Trophoblast cell (in vitro differentiated cells and primary cell): ENCODE measurements around the gene RGS3.
A peak's percentile ranks its signal among the peaks of the same experiment; 100 is the strongest.

Experiments used
- DNase-seq, 2 donors: peaks; one replicate each; pipeline ENCODE4 v3.0.0-alpha.2; 2016
- H2AFZ ChIP-seq: 2 replicates; pipeline ENCODE4 v1.6.1; 2013; ENCODE audit warnings: low read length, moderate library complexity, mild to moderate bottlenecking; ENCODE audit not compliant: insufficient read depth, poor library complexity
- H2AK5ac ChIP-seq: 2 replicates; pipeline ENCODE4 v1.6.1; 2013; ENCODE audit warnings: mild to moderate bottlenecking, low read length
- H2BK120ac ChIP-seq: 2 replicates; pipeline ENCODE4 v1.6.1; 2013; ENCODE audit warnings: low read length, mild to moderate bottlenecking, moderate library complexity; ENCODE audit not compliant: insufficient read depth, poor library complexity
- H2BK12ac ChIP-seq: 2 replicates; pipeline ENCODE4 v1.6.1; 2013; ENCODE audit warnings: mild to moderate bottlenecking, low read length, moderate library complexity
- H2BK5ac ChIP-seq: 2 replicates; pipeline ENCODE4 v1.6.1; 2013; ENCODE audit warnings: low read length, low read depth, moderate library complexity, mild to moderate bottlenecking; ENCODE audit not compliant: poor library complexity
- H3K14ac ChIP-seq: 2 replicates; pipeline ENCODE4 v1.6.1; 2013; ENCODE audit warnings: mild to moderate bottlenecking, low read length
- H3K18ac ChIP-seq: 2 replicates; pipeline ENCODE4 v1.6.1; 2013; ENCODE audit warnings: mild to moderate bottlenecking, low read length
- H3K23ac ChIP-seq: 2 replicates; pipeline ENCODE4 v1.6.1; 2013; ENCODE audit warnings: low read length
- H3K27ac ChIP-seq: 2 replicates; pipeline ENCODE4 v1.5.1; 2013; ENCODE audit warnings: low read depth, mild to moderate bottlenecking, inconsistent platforms, low read length, moderate library complexity
- H3K27me3 ChIP-seq: 2 replicates; pipeline ENCODE4 v1.6.1; 2013; ENCODE audit warnings: inconsistent platforms, mild to moderate bottlenecking, low read length, moderate library complexity; ENCODE audit not compliant: insufficient read depth
- H3K36me3 ChIP-seq, 2 experiments: 1 replicate in 1 of 2; 2 replicates in 1 of 2; pipeline ENCODE4 v1.6.1; 2013; ENCODE audit warnings: low read length in 2 of 2, mild to moderate bottlenecking in 2 of 2, moderate library complexity in 1 of 2; ENCODE audit not compliant: insufficient read depth in 2 of 2, control insufficient read depth in 1 of 2
- H3K4ac ChIP-seq: 2 replicates; pipeline ENCODE4 v1.6.1; 2013; ENCODE audit warnings: low read depth, mild to moderate bottlenecking, low read length, moderate library complexity
- H3K4me1 ChIP-seq, 2 experiments: 1 replicate in 1 of 2; 2 replicates in 1 of 2; pipeline ENCODE4 v1.6.1; 2013; ENCODE audit warnings: low read length in 2 of 2, mild to moderate bottlenecking in 2 of 2, moderate library complexity in 1 of 2; ENCODE audit not compliant: insufficient read depth in 2 of 2, control insufficient read depth in 1 of 2
- H3K4me2 ChIP-seq: 2 replicates; pipeline ENCODE4 v1.6.1; 2013; ENCODE audit warnings: inconsistent platforms, mild to moderate bottlenecking, low read length, moderate library complexity
- H3K4me3 ChIP-seq: 2 replicates; pipeline ENCODE4 v1.5.1; 2013; ENCODE audit warnings: mild to moderate bottlenecking, low read depth, low read length, inconsistent platforms
- H3K79me1 ChIP-seq: one replicate; pipeline ENCODE4 v1.6.1; 2013; ENCODE audit warnings: low read length
- H3K79me2 ChIP-seq: 2 replicates; pipeline ENCODE4 v1.6.1; 2013; ENCODE audit warnings: low read length, mild to moderate bottlenecking; ENCODE audit not compliant: control insufficient read depth, insufficient read depth, poor library complexity
- H3K9ac ChIP-seq: 2 replicates; pipeline ENCODE4 v1.6.1; 2013; ENCODE audit warnings: mild to moderate bottlenecking, low read length
- H3K9me3 ChIP-seq: 2 replicates; pipeline ENCODE4 v1.6.1; 2013; ENCODE audit warnings: low read depth, mild to moderate bottlenecking, control low read depth, inconsistent platforms, low read length; ENCODE audit not compliant: insufficient read depth
- H4K12ac ChIP-seq: 2 replicates; pipeline ENCODE4 v1.6.1; 2013; ENCODE audit warnings: low read depth, mild to moderate bottlenecking, low read length, moderate library complexity
- H4K8ac ChIP-seq: 2 replicates; pipeline ENCODE4 v1.6.1; 2013; ENCODE audit warnings: low read depth, mild to moderate bottlenecking, low read length, moderate library complexity
- H4K91ac ChIP-seq: one replicate; pipeline ENCODE4 v1.6.1; 2013; ENCODE audit warnings: low read depth, mild to moderate bottlenecking, low read length, moderate library complexity
- WGBS: extraction: QIAGEN DNeasy Blood & Tissue Kit; methylation state at CpG from one replicate; pipeline ENCODE4 v1.1.7; 2013; ENCODE audit warnings: missing lambda C conversion rate; ENCODE audit not compliant: insufficient read length, insufficient coverage; ENCODE audit errors: extremely low coverage; 5-methylcytosine and 5-hydroxymethylcytosine counted together

RGS3 gene

DNA sequence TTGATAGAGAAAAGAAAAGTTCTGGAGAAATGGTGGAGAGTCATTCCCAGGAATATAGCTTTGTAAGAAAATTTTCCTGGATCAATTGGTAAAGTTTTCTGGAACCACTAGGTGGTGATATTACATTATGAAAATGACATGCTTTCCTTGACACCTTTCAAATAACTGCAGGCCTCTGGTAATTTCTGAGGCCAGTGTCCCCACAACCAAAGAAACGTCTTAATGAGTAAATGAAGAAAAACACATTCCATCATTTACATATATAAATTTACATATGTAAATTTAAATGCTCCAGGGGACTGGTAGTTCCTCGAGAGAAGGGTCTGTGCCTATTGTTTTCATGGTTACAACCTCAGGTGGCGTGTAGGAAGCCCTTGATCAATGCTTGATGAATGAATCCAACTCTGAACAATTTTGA is 17.2 kb upstream of the RGS3 start:
- Histone ChIP-seq H3K4me1 (no peaks in the 10 kb centered on the region), H3K79me2 (no peaks in the 10 kb centered on the region), H3K27me3 (no peaks in the 10 kb centered on the region), H4K12ac (no peak overlapping the region), H3K79me1 (peaks cover 8% of the 10 kb centered on the region), H3K36me3 (no peaks in the 10 kb centered on the region), H2BK5ac (no peak overlapping the region), H3K4me2 (no peak overlapping the region), H4K8ac (peak overlapping the region; percentile 19), H3K23ac (no peak overlapping the region), H2AK5ac (peak overlapping the region; percentile 54), H3K4me3 (no peak overlapping the region), H3K14ac (no peak overlapping the region), H3K9ac (no peak overlapping the region), H2AFZ (no peak overlapping the region), H3K18ac (no peak overlapping the region), H4K91ac (peak overlapping the region; percentile 68), H3K9me3 (no peaks in the 10 kb centered on the region), H2BK120ac (peak overlapping the region; percentile 43), H3K27ac (no peak overlapping the region), H3K4ac (no peak overlapping the region), H2BK12ac (peak overlapping the region; percentile 95)
- WGBS, result no CpG with 5 or more reads among the region's 3 CpGs
- peak in 1 of 2 donors; percentile 74 for DNase-seq

DNA sequence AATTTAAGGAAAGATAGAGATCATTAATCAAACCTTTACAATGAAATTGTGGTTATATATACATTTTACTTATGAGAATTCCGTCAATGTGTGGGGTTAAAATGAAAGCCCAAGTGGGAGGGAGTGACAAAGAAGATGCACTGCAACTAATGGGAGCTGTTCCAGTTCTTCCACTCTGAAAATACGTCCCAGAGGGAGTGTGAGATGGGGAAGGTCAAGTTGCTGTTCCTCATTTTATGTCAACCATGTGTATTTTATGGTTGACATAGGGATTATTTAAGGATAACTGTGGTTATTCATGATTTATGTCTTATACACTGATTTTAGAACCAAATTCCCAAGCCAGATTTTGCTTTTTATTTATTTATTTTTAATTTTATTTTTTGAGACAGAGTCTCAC is 14.2 kb upstream of the RGS3 start:
- Histone ChIP-seq H4K91ac (no peak overlapping the region), H3K4ac (no peak overlapping the region), H3K4me1 (peaks cover 0 to 4% of the 10 kb centered on the region in 2 experiments), H2AK5ac (no peak overlapping the region), H3K27ac (no peak overlapping the region), H3K23ac (no peak overlapping the region), H2BK120ac (no peak overlapping the region), H3K9me3 (no peaks in the 10 kb centered on the region), H3K27me3 (no peaks in the 10 kb centered on the region), H2BK12ac (no peak overlapping the region), H3K79me1 (peaks cover 13% of the 10 kb centered on the region), H3K36me3 (no peaks in the 10 kb centered on the region), H3K4me3 (no peak overlapping the region), H2BK5ac (no peak overlapping the region), H4K12ac (no peak overlapping the region), H3K9ac (no peak overlapping the region), H3K4me2 (no peak overlapping the region), H4K8ac (no peak overlapping the region), H3K14ac (no peak overlapping the region), H2AFZ (no peak overlapping the region), H3K18ac (no peak overlapping the region), H3K79me2 (peaks cover 4% of the 10 kb centered on the region)
- WGBS, result no CpG with 5 or more reads among the region's 2 CpGs
- no peak for DNase-seq

DNA sequence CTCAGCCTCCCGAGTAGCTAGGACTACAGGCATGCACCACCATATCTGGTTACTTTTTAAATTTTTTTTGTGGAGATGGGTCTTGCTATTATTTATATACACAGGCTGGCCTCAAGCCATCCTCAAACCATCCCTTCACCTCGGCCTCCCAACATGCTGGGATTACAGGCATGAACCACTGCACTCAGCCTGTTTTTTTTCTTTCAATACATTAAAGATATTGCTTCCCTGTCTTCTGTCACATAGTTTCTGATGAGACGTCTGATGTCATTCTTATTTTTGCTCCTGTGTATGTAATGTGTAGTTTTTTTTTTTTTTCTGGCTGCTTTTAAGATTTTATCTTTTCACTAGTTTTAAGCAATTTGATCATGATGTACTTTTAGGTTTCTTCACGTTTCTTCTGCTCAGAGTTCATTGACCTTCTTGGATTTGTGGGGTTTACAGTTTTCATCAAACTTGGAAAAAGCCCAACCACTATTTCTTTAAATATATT is 11.4 kb upstream of the RGS3 start:
- WGBS, result no CpG with 5 or more reads among the region's 4 CpGs

DNA sequence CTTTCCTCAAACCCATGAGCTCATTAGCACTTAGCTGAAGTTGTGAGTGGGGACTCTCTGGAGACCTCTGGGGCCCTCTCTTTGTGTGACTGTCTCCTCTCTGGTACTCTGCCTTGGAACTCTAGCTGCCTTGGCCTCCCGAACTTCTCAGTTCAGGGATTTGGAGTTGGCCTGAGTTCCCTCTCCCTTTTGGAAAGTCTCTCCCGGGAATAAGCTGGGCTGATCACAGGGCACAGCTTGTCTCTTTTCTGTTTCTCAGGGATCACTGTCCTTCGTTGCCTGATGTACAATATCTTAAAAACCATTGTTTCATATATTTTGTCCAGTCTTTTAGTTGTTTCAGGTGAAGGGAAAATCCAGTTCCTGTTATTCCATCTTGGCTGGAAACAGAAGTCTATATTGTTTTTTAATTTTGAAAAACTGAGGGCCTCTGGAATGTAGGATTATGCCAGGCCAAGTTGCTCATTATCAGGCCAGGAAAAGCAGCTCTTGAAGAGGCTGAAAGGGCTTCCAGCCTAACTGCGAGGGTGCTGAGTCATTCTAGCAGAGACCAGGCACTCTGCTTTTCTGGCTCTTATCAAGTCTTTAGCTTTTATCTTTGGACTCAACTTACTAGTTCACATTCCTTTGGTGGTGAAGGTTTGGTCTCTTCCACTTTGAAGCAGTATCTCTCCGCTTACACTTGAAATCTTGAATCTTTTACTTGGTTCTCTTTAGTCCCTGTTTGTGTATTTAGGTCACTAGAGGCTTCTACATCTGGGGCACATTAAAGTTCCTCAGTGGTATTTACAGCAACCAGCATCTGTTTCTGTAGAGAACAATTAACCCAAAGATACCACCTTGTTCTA is 8.4 kb upstream of the RGS3 start:
- peak overlapping the region; percentile 91 for H4K8ac ChIP-seq
- H4K91ac ChIP-seq, result peak overlapping the region; percentile 99
- peak overlapping the region; percentile 97 for H3K18ac ChIP-seq
- peak overlapping the region; percentile 98 for H2AK5ac ChIP-seq
- peak overlapping the region; percentile 61 for H3K4ac ChIP-seq
- DNase-seq, result peak; percentile 75 to 89
- peak overlapping the region; percentile 48 for H3K4me2 ChIP-seq
- H3K23ac ChIP-seq, result peak overlapping the region; percentile 60
- H3K36me3 ChIP-seq, result no peaks in the 10 kb centered on the region
- H3K4me3 ChIP-seq, result no peak overlapping the region
- peak overlapping the region; percentile 88 for H3K14ac ChIP-seq
- no peaks in the 10 kb centered on the region for H3K27me3 ChIP-seq
- H3K4me1 ChIP-seq, result peaks cover 8 to 12% of the 10 kb centered on the region in 2 experiments
- peak overlapping the region; percentile 98 for H2BK120ac ChIP-seq
- H2BK12ac ChIP-seq, result peak overlapping the region; percentile 88
- peak overlapping the region; percentile 100 for H3K27ac ChIP-seq
- H3K9ac ChIP-seq, result peak overlapping the region; percentile 50
- H3K9me3 ChIP-seq, result no peaks in the 10 kb centered on the region
- peak overlapping the region; percentile 38 for H2AFZ ChIP-seq
- WGBS, result no CpG with 5 or more reads among the region's 5 CpGs
- peak overlapping the region; percentile 24 for H4K12ac ChIP-seq
- peaks cover 7% of the 10 kb centered on the region for H3K79me2 ChIP-seq
- peak overlapping the region; percentile 100 for H2BK5ac ChIP-seq
- H3K79me1 ChIP-seq, result peaks cover 27% of the 10 kb centered on the region

More for the DNA sequence above, 11.4 kb upstream of the RGS3 start:
- H4K91ac ChIP-seq, result peak overlapping the region; percentile 51
- peaks cover 28% of the 10 kb centered on the region for H3K79me1 ChIP-seq
- no peaks in the 10 kb centered on the region for H3K36me3 ChIP-seq
- H2BK12ac ChIP-seq, result peak overlapping the region; percentile 63
- no peak overlapping the region for H3K4me2 ChIP-seq
- H3K9ac ChIP-seq, result no peak overlapping the region
- no peaks in the 10 kb centered on the region for H3K27me3 ChIP-seq
- H3K4me1 ChIP-seq, result peaks cover 8 to 12% of the 10 kb centered on the region in 2 experiments
- H4K12ac ChIP-seq, result no peak overlapping the region
- H2AFZ ChIP-seq, result no peak overlapping the region
- H4K8ac ChIP-seq, result no peak overlapping the region
- DNase-seq, result no peak
- H3K79me2 ChIP-seq, result peaks cover 7% of the 10 kb centered on the region
- H3K9me3 ChIP-seq, result no peaks in the 10 kb centered on the region
- no peak overlapping the region for H3K14ac ChIP-seq
- no peak overlapping the region for H3K18ac ChIP-seq
- H3K4ac ChIP-seq, result no peak overlapping the region
- no peak overlapping the region for H2BK5ac ChIP-seq
- H3K23ac ChIP-seq, result no peak overlapping the region
- no peak overlapping the region for H3K27ac ChIP-seq
- no peak overlapping the region for H3K4me3 ChIP-seq
- no peak overlapping the region for H2AK5ac ChIP-seq
- H2BK120ac ChIP-seq, result no peak overlapping the region
